Lung microvascular endothelial cell (primary cell): ENCODE results near the gene SPATS2. TPM values are rescaled to one million over a fixed set of nuclear protein-coding genes. Genes with fewer than 3 reads are reported as not detected.

Source experiments
- DNase-seq, 2 donors: peaks; one replicate each; pipeline versions ENCODE4 v3.0.0 to v3.0.0-alpha.2; 2010; ENCODE audit warnings: low read depth in 2 of 2
- total RNA-seq: library from RNA; depleted of rRNA; stranded (reverse); fragments of >200 nt; gene quantifications from 2 replicates; pipeline ENCODE4 v1.2.1, GENCODE V29; 2014

The SPATS2 gene
- total RNA-seq, 1 donor from 2014 or later, result 11.7 TPM

DNA sequence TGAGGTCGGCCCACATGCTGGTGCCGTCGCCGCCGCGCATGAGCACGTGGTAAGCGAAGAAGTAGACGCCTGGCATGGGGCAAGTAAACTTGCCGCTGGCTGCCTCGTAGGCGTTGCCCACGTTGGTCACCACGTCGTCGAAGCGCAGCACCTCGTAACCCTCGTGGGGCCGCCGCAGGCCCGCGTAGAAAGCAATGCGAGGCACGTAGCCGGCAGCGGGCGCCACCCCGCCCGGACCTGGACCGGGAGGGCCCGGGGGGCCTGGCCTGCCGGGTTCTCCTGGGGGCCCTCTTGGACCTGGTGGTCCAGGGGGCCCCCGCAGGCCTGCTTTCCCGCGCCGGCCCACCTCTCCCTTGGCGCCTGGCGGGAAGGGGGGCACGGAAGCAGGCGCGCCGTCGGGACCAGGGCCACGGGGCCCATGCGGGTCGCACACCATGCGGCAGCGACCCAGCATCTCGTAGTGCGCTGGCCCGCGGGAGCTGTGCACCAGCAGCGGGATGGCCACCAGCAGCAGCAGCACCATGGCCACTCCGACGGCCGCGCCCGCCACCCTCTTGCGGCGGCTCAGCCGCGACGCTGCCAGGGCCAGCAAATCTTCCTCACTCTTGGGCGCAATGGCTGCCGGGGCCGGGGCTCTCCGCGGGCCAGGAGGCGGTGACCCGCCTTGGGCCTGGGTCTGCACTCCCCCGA lies 31.2 kb upstream of the SPATS2 start:
- no peak for DNase-seq

DNA sequence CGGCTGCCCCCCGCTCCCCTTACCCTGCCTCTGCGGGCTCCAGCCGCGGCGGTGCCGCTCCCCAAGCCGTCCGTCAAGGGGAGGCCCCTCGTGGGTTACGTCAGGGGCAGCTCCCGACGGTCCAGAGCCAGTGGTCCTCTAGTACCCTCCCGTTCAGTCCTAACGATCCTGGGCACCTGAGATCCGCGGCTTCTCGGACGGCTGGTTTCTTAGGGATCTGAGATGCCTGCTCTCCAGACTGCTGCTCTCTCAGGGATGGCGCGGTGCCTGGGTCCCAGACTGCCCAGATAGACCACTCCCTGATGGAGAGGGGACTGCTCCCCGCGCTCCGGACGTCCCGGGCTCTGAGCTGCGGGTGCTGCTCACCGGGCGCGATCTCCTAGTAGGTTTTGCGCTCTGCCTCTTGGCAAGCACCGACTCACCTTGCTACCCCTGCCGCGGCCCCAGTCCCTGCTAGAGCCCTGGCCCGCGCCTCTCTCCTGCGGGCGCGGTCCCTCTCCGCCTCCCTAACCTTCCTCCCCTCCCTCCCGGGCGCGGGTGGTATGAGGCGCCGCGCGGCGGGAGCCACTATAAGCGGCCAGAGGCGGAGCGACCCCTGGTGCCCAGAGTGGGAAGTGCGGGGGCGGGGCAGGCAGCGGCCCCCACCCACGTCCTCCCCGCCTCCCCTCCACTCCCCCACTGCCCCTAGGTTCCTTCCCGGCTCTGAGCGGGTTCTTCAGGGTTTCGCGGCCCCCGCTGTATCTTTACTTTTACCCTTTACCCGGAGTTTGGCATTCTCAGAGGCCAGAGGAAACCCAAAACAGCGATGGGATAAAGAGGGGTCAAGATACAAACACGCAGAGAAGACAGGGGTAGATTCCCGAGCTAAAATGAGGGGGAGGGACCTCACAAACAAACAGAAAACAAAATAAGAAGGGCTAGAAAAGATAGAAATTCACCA lies 30.3 kb upstream of the SPATS2 start, which contains the start of gene C1QL4:
C1QL4 (minus strand) TSS at position 544 of the 940 bp plus-strand sequence. CDS start 711 bp downstream, outside the sequence.
- peak; percentile 67 to 72 for DNase-seq

DNA sequence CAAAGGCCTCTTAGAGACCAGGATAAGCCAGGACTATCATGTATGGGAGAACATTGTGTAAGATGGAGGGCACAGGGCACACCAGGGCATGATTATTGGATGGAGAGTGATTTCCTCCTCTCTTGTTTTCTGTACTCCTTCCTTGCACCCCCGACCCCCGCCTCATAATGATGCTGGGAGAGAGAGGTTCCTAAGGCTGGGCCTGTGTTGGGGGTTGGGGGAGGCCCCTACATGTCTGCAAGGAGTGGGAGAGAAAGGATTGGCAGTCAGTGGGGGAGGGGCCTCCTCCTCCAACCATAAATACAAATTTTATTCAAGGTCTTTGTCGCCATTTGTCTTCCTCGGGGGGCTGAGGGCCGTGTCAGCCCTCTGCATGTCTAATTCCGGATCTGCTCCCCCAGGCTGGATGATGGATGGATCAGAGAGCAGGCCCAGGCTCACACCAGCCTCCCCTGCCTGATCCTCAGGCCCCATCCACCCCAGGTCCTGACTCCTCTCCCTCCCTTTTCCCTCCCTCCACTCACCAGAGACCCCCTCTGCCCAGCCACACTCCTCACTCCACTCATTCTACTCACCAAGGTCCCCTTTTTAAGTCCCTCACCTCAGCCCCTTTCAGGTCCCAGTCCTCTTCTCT lies 28.3 kb upstream of the SPATS2 start:
- DNase-seq, result no peak

DNA sequence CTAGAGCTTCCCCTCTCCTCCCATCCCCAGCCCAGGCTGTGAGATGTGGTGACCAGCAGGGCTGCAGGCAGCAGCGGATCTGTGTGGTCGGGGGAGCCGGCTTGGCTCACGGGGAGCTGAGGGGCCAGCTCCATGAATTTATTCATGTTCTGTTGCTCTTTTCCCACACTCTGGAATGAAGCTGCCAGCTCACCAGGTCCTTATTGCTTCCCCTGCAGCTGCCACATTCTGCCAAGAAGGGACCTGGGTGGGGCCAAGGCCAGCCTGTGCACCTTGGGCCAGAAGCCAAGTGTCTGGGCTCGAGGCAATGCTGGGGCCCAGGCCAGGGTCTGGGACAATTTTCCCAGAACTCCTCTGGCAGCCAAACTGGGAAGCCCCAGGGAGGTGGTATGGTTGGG lies 27.8 kb upstream of the SPATS2 start:
- no peak for DNase-seq

DNA sequence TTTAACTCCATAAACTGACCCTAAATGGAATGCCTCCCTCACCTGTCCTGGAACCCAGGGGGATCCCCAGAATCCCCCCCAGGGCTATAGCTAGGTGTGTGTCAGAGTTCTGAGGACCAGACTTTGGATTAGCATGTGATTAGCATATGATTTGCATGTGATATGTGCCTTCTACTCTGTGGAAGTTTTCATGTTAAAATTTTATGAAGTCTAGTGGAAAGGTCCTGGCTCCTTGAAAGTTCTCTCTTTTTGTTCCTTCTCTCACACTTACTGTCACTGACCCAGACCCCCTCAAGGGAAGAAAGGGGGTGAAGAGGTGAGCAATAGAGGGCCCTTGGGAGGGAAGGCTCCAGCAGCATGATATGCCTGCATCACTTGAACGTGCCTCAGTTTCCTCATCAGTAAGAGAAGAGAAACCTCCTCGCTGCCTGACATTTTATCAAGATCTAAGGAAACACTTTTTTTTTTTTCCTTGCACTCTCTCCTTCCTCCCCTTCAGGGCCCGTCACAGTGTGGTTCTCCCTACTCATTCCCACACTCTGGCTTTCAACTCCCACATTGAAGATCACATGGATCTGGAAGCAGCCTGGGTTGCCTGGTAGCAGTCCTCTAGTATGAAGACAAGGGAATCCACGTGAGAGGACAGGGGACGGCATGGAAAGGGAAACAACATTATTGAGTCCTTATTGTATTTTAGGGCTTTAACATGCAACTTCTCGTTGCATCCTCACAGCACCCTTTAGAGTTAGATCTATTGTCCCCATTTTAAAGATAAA lies 27.0 kb upstream of the SPATS2 start:
- no peak for DNase-seq

DNA sequence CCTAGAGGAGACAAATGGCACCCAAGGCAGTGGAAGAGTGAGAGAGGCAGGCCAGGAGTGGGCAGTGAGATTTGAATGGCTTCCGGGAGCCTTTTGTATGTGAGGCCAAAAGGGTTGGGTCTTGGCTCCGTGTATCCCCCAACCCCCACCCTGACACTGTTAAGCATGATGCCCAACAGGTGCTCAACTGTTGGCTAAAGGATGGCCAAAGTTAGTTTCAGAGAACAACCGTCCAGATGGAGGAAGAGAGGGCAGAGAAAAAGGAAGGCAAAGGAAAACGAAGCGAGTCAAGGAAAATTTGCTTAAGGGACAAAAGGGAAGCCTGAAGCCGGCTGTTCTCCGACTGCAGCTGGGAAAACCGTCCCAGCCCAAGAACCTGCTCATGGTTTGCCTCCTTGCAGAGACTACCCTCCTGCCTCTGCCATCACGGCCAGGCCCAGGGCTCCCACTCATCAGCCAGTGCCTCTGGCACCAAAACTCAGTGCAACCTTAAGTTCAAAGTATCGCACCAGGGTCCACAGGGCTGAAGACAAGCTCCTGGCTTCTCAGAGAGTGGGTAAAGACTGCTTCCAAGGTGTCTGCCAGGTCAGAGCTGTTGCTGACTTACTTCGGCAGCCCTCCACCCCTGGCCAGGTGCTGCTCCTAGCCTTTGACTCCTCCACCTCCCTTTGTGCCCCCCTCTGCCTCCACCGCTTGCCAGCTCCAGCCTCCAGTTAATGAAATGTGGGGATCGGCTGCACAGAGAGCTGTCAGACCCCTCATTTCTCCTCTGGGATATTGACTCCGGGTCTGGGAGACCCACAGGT lies 26.1 kb upstream of the SPATS2 start:
- no peak for DNase-seq

DNA sequence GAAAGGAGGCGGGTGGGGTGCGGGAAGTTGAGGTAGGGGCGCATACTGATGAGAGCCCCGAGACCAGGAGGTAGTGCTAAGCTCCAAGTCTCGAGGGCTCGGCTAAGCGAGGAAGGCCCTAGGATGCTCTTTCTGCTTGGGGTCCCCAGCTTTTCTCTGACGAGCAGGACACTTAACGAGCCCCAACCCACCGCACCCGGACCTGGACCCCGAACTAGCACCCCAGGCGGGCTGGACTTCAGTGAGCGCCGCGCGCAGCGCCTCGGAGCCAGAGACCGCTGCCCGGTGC lies 25.5 kb upstream of the SPATS2 start:
- no peak for DNase-seq

DNA sequence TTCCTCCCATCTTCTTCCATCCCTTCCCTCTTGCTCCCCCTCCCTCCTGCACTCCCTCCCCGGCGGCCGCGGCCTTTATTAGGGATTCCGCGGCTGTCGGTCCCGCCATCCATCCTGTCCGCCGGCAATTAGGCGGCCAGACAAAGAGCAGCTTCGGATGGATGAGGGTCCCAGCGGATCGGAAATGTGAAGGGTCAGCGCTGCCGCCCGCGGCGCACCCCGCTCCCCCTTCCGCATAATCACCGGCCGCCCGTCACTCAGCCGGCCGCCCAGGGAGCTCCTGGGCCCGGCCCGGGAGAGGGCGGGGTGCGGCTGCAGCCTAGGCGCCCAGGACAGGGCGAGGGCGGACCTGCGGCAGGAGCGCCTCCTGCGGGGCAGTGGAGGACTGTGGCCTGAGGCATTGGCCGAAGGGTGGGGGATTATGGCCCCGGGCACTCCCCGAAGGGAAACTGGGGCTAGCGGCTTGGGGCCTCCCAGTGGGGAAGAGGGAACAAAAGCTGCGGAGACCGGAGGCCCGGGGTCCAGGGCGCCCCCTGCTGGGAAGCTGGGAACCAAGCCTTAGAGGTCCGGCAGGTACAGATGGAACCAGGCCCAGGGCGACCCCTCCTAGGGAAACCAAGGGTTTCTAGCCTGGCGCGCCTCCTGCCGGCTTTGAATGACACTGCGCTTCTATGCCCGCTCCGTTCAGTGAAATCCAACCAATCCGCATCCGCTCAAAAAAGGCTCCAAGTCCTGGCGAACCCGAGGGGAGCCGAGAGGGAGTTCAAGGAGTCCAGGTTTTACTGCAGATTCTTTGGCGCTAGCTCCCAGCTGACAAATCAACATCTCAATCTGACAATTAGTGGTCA lies 25.0 kb upstream of the SPATS2 start:
- peak; percentile 71 to 77 for DNase-seq

DNA sequence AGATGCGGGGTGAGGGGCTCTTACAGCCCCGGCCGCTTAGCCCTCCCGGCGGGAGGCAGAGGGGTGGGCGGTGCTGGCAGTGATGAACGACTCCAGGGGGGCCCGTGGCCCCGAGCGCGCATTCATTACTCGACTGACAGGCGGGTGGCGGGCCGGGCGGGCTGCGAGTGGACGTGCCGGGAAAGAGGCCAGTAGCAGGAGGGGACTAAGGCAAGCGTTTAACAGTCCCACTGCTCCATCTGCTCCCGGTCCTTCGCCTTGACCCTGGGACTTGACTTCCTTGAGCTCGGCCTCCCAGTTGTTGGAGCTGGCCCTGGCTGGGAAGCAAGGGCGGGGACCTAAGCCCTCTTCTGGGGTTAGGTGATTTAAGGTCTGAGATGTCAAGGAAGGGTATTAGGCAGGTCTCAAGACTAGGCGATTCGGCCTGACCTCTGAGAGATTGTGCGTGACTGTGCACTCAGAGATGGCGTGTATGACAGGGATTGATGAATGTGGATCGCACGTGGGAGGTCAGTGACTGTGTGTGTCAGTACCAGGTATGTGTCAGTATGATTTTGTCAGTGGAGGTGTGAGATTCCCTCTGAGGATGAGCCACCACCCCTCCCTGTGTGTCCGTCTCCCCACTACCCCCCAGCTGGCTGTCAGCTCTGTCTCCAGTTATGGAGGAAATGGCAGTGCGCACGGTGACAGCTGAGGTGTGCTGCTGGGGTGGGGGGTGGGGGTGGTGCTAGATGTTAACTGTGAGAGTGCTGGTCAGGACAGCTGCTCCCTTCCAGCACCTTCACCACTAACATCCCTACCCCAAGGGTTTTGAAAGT lies 24.1 kb upstream of the SPATS2 start:
- DNase-seq, result no peak

DNA sequence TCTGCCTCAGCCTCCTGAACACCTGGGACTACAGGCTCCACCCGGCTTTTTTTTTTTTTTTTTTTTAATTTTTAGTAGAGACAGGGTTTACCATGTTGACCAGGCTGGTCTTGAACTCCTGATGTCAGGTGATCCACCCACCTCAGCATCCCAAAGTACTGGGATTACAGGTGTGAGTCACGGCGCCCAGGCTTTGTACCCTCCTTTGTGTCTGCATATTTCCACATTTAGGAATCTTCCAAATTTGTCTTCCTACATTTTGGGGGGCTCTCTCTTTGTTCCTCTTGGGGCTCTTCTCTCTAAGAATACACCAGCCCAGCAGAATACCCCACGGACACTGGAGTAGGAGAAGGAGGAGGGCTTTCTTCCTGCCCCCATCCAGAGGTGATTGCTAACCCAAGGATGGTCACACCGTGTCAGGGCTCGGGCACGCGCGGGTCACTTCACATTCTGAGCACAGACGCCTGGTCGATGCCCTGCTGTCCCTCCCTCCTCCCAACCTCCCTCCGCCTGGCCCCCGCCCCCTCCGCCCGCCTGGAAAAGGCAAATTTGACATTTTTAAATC lies 22.7 kb upstream of the SPATS2 start:
- DNase-seq, result no peak

DNA sequence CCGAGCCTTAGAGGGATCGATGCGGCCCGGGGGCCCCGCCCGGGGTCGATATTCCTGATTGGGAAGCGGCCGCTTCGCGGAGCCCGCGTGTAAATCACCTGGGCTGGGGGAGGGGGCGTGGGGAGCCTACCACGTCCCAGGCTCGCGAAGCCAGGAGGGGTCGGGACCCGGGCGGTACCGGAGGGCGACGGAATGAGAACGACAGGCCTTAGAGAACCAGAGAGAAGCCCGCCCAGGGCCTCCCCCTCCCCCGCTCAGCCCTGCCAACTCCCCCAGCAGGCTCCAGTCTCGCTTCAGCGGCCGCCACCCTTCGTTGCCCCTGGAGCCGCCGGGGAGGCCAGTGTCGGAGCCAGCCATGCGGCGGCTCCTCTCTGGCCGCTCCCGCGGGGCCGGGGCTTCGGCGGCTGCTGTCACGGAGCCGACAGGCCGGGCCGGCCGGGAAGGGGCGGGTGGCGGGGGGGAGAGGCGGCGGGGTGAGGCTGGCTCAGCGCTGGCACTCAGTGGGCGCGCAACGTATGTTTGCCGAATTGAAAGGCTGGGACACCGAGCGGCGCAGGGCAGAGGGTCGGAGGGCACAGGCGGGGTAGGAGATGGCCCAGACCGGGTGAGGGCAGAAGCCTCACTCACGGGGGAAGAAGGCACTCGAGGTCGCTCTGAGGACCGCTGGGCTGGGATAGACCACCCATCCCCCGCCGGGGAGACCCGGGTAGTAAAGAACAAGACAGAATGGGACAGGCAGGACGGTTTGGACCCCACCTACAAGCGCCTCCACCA lies 22.0 kb upstream of the SPATS2 start:
- DNase-seq, result peak in 1 of 2 donors; percentile 17

DNA sequence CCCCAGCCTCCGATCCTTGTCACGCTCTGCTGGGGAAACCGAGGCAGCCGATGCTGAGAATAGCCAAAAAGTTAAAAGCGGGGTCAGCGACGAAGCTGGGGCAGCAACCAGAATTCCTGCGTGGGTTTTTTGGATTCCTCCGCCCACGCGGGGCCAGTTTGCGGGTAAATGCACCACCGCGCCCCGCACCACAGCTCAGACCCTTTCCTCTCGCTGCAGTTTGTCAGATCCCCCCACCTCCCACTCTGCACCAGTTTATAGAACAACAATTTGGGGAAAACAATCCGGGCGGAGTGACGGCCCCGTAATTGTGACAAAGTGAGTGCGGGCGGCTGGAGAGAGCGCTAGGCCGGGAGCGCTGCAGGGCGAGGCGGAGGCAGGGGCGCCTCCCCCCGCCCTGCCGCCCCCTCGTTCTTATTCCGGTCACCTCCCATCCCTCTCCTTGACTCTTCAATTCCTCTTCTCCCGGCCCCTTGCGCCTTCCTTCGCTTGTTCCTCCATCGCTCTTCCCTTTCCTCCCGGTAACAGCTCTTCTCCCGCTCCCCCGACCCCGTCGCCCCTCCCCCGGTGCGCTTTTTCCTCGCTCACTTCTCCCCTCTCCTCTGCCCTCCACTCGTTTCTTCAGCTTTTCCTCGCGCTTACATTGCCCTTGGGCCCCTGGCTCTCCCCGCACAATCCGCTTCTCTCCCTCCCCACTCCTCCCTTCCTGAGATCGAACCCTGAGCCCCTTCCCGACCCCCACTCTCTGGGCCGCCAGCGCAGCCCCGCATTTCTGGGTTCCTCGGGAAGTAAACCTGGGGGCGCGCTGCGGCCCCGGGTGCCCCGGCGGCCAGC lies 21.2 kb upstream of the SPATS2 start:
- DNase-seq, result no peak

DNA sequence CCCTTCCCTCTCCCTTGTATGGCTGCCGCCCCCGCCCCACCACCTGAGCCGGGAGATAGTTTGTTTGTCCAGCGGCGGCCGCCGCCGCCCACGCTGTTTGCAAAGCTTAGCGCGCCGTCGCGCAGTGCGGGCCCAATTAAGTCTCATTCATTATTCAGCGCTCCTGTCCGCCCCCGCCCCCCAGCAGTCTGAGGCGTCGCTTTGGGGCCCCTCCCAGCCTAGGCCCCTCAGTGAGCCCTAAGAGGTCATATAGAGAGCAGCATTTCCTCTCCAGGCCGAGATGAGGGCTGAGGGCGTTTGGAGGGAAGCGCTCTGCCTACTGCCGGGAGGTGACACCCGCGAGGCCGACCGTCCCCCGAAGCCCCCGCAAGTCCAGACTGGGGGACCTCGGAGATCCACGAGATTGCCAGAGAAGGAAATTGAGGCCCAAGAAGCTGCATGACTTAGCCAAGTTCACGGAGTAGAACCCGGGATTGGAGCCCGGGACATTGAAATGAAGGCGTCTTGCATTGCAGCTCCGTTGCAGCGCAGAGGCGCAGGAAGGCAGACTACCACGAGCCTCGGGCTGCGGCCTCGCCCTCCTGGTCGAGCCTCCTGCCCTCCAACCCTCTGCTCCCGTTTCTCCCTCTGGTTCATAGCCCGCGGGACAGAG lies 20.5 kb upstream of the SPATS2 start, which contains the start of gene DNAJC22:
DNAJC22 (plus strand) TSS at position 230 of the 652 bp plus-strand sequence. CDS start 1,985 bp downstream, outside the sequence.
- DNase-seq, result no peak

DNA sequence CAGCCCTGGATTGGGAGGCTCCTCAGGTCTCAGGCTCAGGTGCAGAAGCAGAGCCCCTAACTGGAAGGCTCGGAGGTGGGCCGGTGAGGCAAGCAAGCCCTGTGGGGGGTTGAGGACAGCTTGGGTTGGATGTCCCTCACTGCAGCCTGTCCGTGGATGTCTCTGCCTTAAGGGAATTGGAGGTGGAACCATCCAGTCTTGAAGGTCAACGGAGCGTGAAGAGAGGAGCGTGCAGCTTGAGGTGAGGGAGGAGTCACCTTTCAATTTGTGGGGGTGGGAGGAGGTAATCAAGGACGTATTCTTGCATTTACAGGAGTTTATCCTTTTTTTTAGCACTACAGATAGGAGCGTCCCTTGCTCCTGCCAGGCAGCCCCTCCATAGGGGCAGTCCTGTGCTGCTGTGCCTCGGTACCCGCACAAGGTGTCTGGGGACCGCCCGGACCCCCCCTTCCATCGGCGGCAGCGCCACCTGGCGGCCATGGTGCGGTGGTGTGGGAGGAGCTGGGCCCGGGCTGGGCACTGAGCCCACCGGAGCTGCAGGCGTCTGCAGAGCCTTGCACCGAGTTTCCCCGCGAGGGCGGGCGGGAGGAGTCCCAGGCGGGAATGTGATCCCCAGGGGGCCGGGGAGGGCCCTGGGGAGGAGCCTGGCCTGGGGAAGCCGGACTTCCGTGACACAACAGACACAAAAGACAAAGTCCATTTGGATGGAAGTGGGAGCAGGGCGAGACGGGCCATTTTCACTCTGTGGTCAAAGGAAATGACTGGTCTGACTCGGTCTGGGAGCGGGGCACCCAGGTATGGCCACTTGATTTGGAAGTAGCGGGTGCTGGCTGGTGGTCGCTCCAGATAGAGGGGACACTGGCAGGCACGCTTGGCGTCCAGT lies 19.7 kb upstream of the SPATS2 start:
- DNase-seq, result peak; percentile 66 to 84

DNA sequence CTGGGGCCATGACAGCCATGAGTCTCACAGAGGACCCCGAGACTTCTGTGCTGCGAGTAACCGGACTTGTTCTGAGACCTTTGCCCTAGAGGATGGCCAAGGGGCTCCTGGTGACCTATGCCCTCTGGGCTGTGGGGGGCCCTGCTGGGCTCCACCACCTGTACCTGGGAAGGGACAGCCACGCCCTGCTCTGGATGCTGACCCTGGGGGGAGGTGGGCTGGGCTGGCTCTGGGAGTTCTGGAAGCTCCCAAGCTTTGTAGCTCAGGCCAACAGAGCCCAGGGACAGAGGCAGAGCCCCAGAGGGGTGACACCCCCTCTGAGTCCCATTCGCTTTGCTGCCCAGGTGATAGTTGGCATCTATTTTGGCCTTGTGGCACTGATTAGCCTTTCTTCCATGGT lies 18.5 kb upstream of the SPATS2 start:
- no peak for DNase-seq
